Kidney (tissue), 14 donors: ENCODE data around the gene ARHGEF1. TPM values are rescaled to one million over a fixed set of nuclear protein-coding genes. Genes with fewer than 3 reads are reported as not detected.
A peak's percentile ranks its signal among the peaks of the same experiment; 100 is the strongest.

ENCODE experiments used
- DNase-seq, 5 donors: peaks; one replicate each; pipeline ENCODE4 v3.0.0-alpha.2; 2013 to 2020
- FAIRE-seq: peaks from 2 replicates; lab custom pipeline; 2012; peaks lifted over from hg19 to GRCh38; lab: Jason Lieb, UNC
- H3K27ac ChIP-seq, 2 donors: one replicate each; pipeline ENCODE4 v1.7.0; 2013; ENCODE audit warnings: low read depth in 2 of 2, low read length in 2 of 2, inconsistent platforms in 1 of 2
- H3K27me3 ChIP-seq: one replicate; pipeline ENCODE4 v1.7.1; 2013; ENCODE audit warnings: low read length, inconsistent platforms; ENCODE audit not compliant: control insufficient read depth, insufficient read depth
- H3K36me3 ChIP-seq, 3 donors: one replicate each; pipeline versions ENCODE4 v1.7.0 to v1.7.1; 2013; ENCODE audit warnings: low read length in 3 of 3, control low read depth in 1 of 3, inconsistent platforms in 1 of 3; ENCODE audit not compliant: insufficient read depth in 3 of 3, control insufficient read depth in 2 of 3
- H3K4me1 ChIP-seq, 3 donors: one replicate each; pipeline versions ENCODE4 v1.7.0 to v1.7.1; 2013; ENCODE audit warnings: low read length in 3 of 3, inconsistent platforms in 1 of 3, low read depth in 1 of 3; ENCODE audit not compliant: control insufficient read depth in 2 of 3, insufficient read depth in 2 of 3
- H3K4me3 ChIP-seq, 3 donors: one replicate each; pipeline versions ENCODE4 v1.7.0 to v1.8.1; 2013; ENCODE audit warnings: low read length in 3 of 3, control low read depth in 1 of 3, inconsistent platforms in 1 of 3
- H3K9ac ChIP-seq, 3 donors: one replicate each; pipeline versions ENCODE4 v1.7.0 to v1.7.1; 2013; ENCODE audit warnings: low read length in 3 of 3, control low read depth in 1 of 3, inconsistent platforms in 1 of 3
- H3K9me3 ChIP-seq, 3 donors: one replicate each; pipeline versions ENCODE4 v1.7.0 to v1.7.1; 2013; ENCODE audit warnings: low read length in 3 of 3, control low read depth in 1 of 3, inconsistent platforms in 1 of 3; ENCODE audit not compliant: control insufficient read depth in 2 of 3, insufficient read depth in 1 of 3
- intact Hi-C: fragments of 100-400 bp; cut with DNase I; formaldehyde crosslinking; loops from one replicate; pipeline ENCODE4 v1.11.1; 2022
- polyA plus RNA-seq: library from polyadenylated mRNA; stranded (reverse); fragments of 350-450 nt; fragmentation: Illumina TruSeq; extraction: RNeasy Lipid Tissue Mini Kit (QIAGEN cat#74804); gene quantifications from one replicate; pipeline ENCODE4 v1.2.3, GENCODE V29; 2014; ENCODE audit warnings: low read depth, low replicate concordance; ENCODE audit not compliant: insufficient read depth
- total RNA-seq: library from RNA; stranded (reverse); fragmentation: NEBNext Ultra II Directional; extraction: Animal tissue kit (Norgen Biotek cat#: 25700); gene quantifications from one replicate; pipeline ENCODE4 v1.2.1, GENCODE V29; 2021
- TF ChIP-seq, protein P1 (sequence below): IDR thresholded peaks from 3 replicates; pipeline ENCODE4 v1.5.1; 2012; ENCODE audit warnings: mild to moderate bottlenecking, moderate library complexity, borderline replicate concordance; ENCODE audit not compliant: insufficient read depth; ENCODE audit errors: extremely low read depth
- donor health status: control.
- donor health status: control.
- donor health status: control.
- donor health status: control.
- donor health status: control.
- donor health status: DM: yes; HTN: yes; CAD: no.
- donor health status: Normal renal cell carcinoma (clear cell type).

ARHGEF1 gene
- total and polyA plus RNA-seq, 2 donors from 2014 or later, result 39.0 to 139 TPM

DNA sequence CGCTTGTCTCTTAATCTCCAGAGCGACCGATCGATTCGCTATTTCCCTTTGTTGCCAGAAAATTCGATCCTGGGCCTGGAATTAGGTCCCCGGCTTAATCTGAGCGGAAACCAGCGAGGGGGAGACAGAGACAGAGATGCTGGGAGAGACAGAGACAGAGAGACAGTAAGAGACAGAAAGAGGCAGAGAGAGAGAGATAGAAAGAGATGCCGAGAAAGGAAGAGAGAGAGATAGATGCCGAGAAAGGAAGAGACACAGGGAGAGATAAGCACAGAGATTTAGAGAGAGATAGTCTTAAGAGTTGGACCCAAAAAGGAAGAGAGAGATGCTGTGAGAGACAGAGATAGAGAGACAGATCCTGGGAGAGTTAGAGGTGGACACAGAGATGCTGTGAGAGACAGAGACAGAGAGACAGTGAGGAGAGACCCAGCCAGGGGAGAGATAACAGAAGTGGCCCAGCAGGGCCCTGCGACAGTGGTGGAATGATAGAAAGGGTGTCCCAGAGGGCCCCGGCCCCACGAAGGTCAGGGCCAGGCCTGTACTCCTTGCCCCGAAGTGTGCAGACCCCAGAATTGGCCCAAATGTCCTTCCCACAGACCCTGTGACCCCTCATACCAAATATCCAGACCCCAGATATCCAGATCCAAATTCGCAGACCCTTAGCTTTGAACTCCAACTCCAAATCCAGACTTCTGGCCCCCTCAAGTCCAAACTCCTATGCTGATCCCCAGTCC is 43.9 kb downstream of the ARHGEF1 start:
- Histone ChIP-seq H3K27me3 (peaks cover 79% of the 10 kb centered on the region), H3K9me3 (no peaks in the 10 kb centered on the region), H3K4me3 (no peak overlapping the region), H3K36me3 (no peaks in the 10 kb centered on the region), H3K4me1 (peaks cover 0 to 6% (median 4%) of the 10 kb centered on the region in 3 donors), H3K27ac (no peak overlapping the region), H3K9ac (no peak overlapping the region)
- intact Hi-C loops, result no loop called here
- TF ChIP-seq, protein P1, sequence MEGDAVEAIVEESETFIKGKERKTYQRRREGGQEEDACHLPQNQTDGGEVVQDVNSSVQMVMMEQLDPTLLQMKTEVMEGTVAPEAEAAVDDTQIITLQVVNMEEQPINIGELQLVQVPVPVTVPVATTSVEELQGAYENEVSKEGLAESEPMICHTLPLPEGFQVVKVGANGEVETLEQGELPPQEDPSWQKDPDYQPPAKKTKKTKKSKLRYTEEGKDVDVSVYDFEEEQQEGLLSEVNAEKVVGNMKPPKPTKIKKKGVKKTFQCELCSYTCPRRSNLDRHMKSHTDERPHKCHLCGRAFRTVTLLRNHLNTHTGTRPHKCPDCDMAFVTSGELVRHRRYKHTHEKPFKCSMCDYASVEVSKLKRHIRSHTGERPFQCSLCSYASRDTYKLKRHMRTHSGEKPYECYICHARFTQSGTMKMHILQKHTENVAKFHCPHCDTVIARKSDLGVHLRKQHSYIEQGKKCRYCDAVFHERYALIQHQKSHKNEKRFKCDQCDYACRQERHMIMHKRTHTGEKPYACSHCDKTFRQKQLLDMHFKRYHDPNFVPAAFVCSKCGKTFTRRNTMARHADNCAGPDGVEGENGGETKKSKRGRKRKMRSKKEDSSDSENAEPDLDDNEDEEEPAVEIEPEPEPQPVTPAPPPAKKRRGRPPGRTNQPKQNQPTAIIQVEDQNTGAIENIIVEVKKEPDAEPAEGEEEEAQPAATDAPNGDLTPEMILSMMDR, result no peak
- FAIRE-seq (no peak), DNase-seq (no peak)

DNA sequence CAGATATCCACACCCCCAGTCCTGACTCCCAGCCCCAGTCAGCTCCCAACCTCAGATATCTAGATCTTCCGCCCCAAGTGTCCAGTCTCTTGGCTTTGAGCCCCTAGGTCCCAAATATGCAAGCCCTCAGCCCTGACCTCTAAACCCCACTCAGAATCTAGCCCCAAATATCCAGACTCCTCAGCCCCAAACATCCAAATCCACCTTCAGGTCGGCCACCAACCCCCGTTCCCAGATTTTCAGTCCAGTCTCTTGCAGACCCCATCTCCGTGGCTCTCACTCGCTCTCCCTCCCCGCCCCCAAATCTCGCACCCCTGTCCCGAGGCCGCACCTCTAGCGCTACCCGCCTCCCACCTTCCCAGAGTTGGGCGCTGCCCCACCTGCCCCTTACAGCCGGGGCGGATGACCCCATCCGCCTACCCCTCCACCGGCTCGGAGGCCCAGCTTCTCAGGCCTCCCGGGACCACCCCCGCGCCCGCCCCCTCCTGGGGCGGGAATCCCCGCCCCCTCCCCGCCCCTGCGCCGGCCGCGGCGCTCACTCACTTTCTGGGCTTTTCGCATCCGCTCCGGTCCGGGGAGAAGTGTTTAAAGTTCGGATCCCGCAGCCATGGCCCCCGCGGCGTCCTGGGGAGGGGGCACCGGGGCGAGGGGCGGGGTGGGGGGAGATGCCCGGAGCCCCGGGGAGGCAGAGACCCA is 44.7 kb downstream of the ARHGEF1 start:
- Histone ChIP-seq H3K36me3 (no peaks in the 10 kb centered on the region), H3K9ac (no peak overlapping the region), H3K27ac (no peak overlapping the region), H3K4me3 (no peak overlapping the region), H3K4me1 (peaks cover 0 to 6% (median 4%) of the 10 kb centered on the region in 3 donors), H3K27me3 (peaks cover 81% of the 10 kb centered on the region), H3K9me3 (no peaks in the 10 kb centered on the region)
- TF ChIP-seq, protein P1, result no peak
- no peak for FAIRE-seq
- DNase-seq, result peak in 2 of 5 donors; percentile 39 to 64
- intact Hi-C loops, result no loop called here

DNA sequence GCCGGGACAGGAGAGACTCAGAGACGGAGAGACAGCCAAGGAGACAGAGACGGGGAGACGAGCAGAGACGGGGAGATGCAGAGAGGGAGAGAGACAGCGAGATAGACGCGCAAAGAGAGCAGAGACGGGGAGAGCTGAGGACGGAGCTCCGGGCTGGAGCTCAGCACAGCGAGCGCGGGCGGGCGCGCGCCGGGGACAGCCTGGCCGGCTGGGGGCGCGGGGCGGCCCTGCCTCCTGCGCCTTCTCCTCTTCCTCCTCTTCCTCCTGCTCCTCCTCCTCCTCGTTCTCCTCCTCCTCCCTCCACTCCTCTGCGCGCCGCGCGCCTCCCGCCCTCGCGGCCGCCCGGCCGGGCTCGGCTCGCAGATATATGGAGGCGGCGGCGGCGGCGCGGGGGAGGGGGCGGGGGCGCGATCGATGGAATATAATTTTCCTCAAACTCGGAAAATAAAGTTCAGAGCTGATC is 45.3 kb downstream of the ARHGEF1 start, which contains the start of gene ERFL:
ERFL (minus strand) TSS at position 229 of the 463 bp plus-strand sequence. CDS start 15,530 bp downstream, outside the sequence.
- no peak for FAIRE-seq

More for the DNA sequence above, 45.3 kb downstream of the ARHGEF1 start, which contains the start of gene ERFL:
- peak within 1 kb of the TSS in 2 of 3 donors; percentile 43 to 48 for H3K4me3 ChIP-seq
- H3K27me3 ChIP-seq, result peaks cover 77% of the 10 kb centered on the region
- H3K9me3 ChIP-seq, result no peaks in the 10 kb centered on the region
- DNase-seq, result peak in 1 of 5 donors; percentile 39
- TF ChIP-seq, protein P1, result no peak
- no peaks in the 10 kb centered on the region for H3K36me3 ChIP-seq
- peak within 1 kb of the TSS in 1 of 3 donors; percentile 16 for H3K9ac ChIP-seq
- intact Hi-C loops, result no loop called here
- no peak within 1 kb of the TSS for H3K27ac ChIP-seq
- H3K4me1 ChIP-seq, result peaks cover 0 to 6% (median 4%) of the 10 kb centered on the region in 3 donors
